ENCODE results near the gene SDHB. TPM values are rescaled to one million over a fixed set of nuclear protein-coding genes. Genes with fewer than 3 reads are reported as not detected.

SDHB gene
- total RNA-seq, 1 donor from 2014 or later = 72.7 TPM

DNA sequence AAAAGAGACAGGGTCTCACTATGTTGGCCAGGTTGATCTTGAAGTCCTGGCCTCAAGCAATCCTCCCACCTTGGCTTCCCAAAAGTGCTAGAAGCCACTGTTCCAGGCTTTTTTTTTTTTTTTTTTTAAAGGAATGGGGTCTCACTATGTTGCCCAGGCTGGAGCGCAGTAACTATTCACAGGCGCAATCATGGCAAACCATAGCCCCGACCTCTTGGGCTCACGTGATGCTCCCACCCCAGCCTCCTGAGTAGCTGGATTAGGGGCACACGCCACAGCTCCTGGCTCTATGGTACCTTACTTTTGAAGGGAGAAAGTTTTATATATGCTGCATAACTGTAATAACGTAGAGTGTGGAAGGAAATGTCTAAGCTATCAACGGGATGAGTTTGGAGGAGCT, 36.4 kb downstream of the SDHB start:
- DNase-seq (ENCODE audit: extremely low spot score, unreplicated experiment) = no peak
- H3K27me3 Mint-ChIP-seq = no peaks in the 10 kb centered on the region
- no peak overlapping the region for H3K4me3 Mint-ChIP-seq
- TF ChIP-seq CTCF (conservative IDR thresholded peaks at IDR 0.05) = no peak
- H3K9me3 Mint-ChIP-seq = no peaks in the 10 kb centered on the region
- H3K27ac Mint-ChIP-seq = no peak overlapping the region
- peaks cover 11% of the 10 kb centered on the region for H3K36me3 Mint-ChIP-seq
- H3K4me1 Mint-ChIP-seq (ENCODE audit: unreplicated experiment) = peaks cover 8% of the 10 kb centered on the region

- no peak for DNase-seq (ENCODE audit: extremely low spot score, unreplicated experiment)
- H3K4me3 Mint-ChIP-seq = no peak overlapping the region
Measured at GRCh38 chr1:17016317-17016661, 37.5 kb downstream of the SDHB start.

DNA sequence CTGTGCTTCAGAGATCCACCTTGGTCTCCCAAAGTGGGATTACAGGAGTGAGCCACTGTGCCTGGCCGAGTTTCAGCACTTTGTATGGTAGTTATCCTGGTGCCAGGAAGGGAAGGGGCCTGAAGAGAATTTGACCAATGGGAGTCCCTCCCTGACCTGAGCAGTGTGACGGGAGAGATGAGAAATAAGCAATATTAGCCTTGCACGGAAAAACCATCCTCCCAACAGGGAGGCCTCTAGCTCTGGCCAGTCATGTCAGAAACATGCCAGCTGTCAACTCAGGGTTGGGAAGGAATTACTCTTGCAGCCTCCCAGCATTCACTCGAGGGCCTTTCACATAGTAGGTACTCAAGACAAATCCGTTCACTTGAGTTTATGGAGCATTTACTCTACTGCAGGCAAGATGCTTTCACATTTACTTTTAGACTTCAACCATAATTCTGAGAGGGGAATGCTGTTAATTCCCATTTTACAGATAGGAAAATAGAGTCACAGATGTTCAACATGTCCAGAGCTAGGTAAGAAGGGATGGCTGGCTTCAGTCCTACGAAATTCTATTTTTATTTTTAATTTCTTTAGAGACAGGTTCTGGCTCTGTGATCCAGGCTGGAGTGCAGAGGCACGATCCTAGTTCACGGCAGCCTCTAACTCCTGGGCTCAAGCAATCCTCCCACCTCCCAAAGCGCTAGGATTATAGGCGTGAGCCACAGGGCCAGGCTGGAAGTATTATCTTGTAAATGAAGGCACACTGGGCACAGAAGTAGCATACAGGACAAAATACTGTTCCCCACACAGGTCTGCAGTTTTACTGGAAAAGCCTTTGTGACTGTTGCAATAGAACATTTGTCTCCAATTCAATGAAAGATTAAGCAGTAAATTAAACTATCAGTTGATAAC, 38.9 kb downstream of the SDHB start:
- peaks cover 11% of the 10 kb centered on the region for H3K4me1 Mint-ChIP-seq (ENCODE audit: unreplicated experiment)
- DNase-seq (ENCODE audit: extremely low spot score, unreplicated experiment) = no peak
- no peaks in the 10 kb centered on the region for H3K9me3 Mint-ChIP-seq
- no peak overlapping the region for H3K27ac Mint-ChIP-seq
- no peaks in the 10 kb centered on the region for H3K27me3 Mint-ChIP-seq
- no peak overlapping the region for H3K4me3 Mint-ChIP-seq
- peaks cover 8% of the 10 kb centered on the region for H3K36me3 Mint-ChIP-seq
- no peak for TF ChIP-seq CTCF (conservative IDR thresholded peaks at IDR 0.05)

More at GRCh38 chr1:17016317-17016661, 37.5 kb downstream of the SDHB start:
- TF ChIP-seq CTCF (conservative IDR thresholded peaks at IDR 0.05) = no peak
- Mint-ChIP-seq H3K27ac (peak overlapping the region; percentile 50), H3K4me1 (ENCODE audit: unreplicated experiment) (peaks cover 8% of the 10 kb centered on the region), H3K9me3 (no peaks in the 10 kb centered on the region), H3K36me3 (peaks cover 11% of the 10 kb centered on the region), H3K27me3 (no peaks in the 10 kb centered on the region)

- Mint-ChIP-seq H3K4me3 (no peak overlapping the region), H3K27ac (no peak overlapping the region), H3K4me1 (ENCODE audit: unreplicated experiment) (peaks cover 11% of the 10 kb centered on the region)
Measured at GRCh38 chr1:17013491-17014320, 40.1 kb downstream of the SDHB start.

More at GRCh38 chr1:17013491-17014320, 40.1 kb downstream of the SDHB start:
- no peak for TF ChIP-seq CTCF (conservative IDR thresholded peaks at IDR 0.05)
- no peak for DNase-seq (ENCODE audit: extremely low spot score, unreplicated experiment)
- Mint-ChIP-seq H3K36me3 (peaks cover under 1% of the 10 kb centered on the region), H3K27me3 (no peaks in the 10 kb centered on the region), H3K9me3 (no peaks in the 10 kb centered on the region)
